HepG2 (cell line): ENCODE measurements around the gene LDLRAD3. TPM values are rescaled to one million over a fixed set of nuclear protein-coding genes. Genes with fewer than 3 reads are reported as not detected.

Experiments
- ATAC-seq: fragments of 200-7000 bp; cut with Tn5 transposase; 3 replicates; pipeline ENCODE4 v1.9.1; 2020; ENCODE audit warnings: mild to moderate bottlenecking, moderate library complexity
- BruUV-seq: library from RNA; stranded (reverse); fragments of 400-500 nt; replicated peaks from 2 replicates; lab custom pipeline; 2021; lab: Mats Ljungman, UMichigan
- CTCF ChIA-PET: fragments of 300-600 bp; formaldehyde crosslinking; extraction: SDS; loops from one replicate; lab custom pipeline; 2021; ENCODE audit warnings: low total read pairs, inconsistent platforms, low intra/inter-chr PET ratio; lab: Yijun Ruan, JAX
- POLR2A ChIA-PET: fragments of 350-600 bp; sonication (Branson Sonifier 250); formaldehyde crosslinking; loops from one replicate; lab custom pipeline; 2020; ENCODE audit warnings: antibody characterized with exemption, inconsistent platforms; lab: Yijun Ruan, JAX
- DNase-seq: peaks from one replicate; pipeline ENCODE4 v3.0.0-alpha.2; 2015; ENCODE audit warnings: low spot score
- FAIRE-seq: peaks from 3 replicates; lab custom pipeline; 2011; peaks lifted over from hg19 to GRCh38; lab: Jason Lieb, UNC
- H2AFZ ChIP-seq: one replicate; pipeline ENCODE4 v1.6.1; 2011; ENCODE audit warnings: low read length, inconsistent platforms
- H3K27ac ChIP-seq: fragments of 300-600 bp; 3 replicates; pipeline ENCODE4 v1.8.0; 2011; ENCODE audit warnings: mixed run types, mild to moderate bottlenecking, mixed read lengths, low read length, inconsistent platforms; ENCODE audit not compliant: insufficient read depth; ENCODE audit errors: extremely low read length
- H3K27me3 ChIP-seq, 2 experiments: fragments of 200-600 bp in 1 of 2; 2 replicates in 1 of 2; 3 replicates in 1 of 2; pipeline versions ENCODE4 v1.6.0 to v1.8.0; 2011; ENCODE audit warnings: low read length in 2 of 2, mild to moderate bottlenecking in 2 of 2, moderate library complexity in 2 of 2, inconsistent platforms in 1 of 2; ENCODE audit not compliant: insufficient read depth in 2 of 2, control insufficient read depth in 1 of 2
- H3K36me3 ChIP-seq, 2 experiments: fragments of 200-600 bp in 1 of 2; replicated peaks in 1 of 2; 2 replicates in 1 of 2; 3 replicates in 1 of 2; pipeline versions ENCODE4 v1.5.1 to v1.8.0; 2011; ENCODE audit warnings: low read length in 2 of 2, inconsistent platforms in 1 of 2; ENCODE audit not compliant: insufficient read depth in 2 of 2, control insufficient read depth in 1 of 2
- H3K4me1 ChIP-seq: 2 replicates; pipeline ENCODE4 v1.5.1; 2012; ENCODE audit warnings: low read length, inconsistent platforms; ENCODE audit not compliant: insufficient read depth
- H3K4me2 ChIP-seq: 2 replicates; pipeline ENCODE4 v1.6.0; 2011; ENCODE audit warnings: low read depth, low read length, inconsistent platforms
- H3K4me3 ChIP-seq, 3 experiments: fragments of 200-600 bp in 1 of 3; sonication (generic), shearing (Covaris generic) in 1 of 3; replicated peaks in 1 of 3; 2 replicates each; pipeline ENCODE4 v1.5.1; 2011 to 2016; ENCODE audit warnings: low read length in 3 of 3, inconsistent platforms in 2 of 3, low read depth in 2 of 3, mild to moderate bottlenecking in 2 of 3, control low read depth in 1 of 3, mixed read lengths in 1 of 3; ENCODE audit not compliant: insufficient read depth in 1 of 3
- H3K79me2 ChIP-seq: one replicate; pipeline ENCODE4 v1.6.1; 2011; ENCODE audit warnings: low read length, inconsistent platforms; ENCODE audit not compliant: insufficient read depth
- H3K9ac ChIP-seq: 2 replicates; pipeline ENCODE4 v1.6.0; 2011; ENCODE audit warnings: mild to moderate bottlenecking, low read depth, low read length, inconsistent platforms; ENCODE audit not compliant: insufficient read depth
- H3K9me3 ChIP-seq: 2 replicates; pipeline ENCODE4 v1.5.1; 2012; ENCODE audit warnings: mild to moderate bottlenecking, low read length
- H4K20me1 ChIP-seq: 2 replicates; pipeline ENCODE4 v1.6.0; 2011; ENCODE audit warnings: inconsistent platforms, mild to moderate bottlenecking, low read length, moderate library complexity; ENCODE audit not compliant: insufficient read depth
- ARNT2 ChIP-seq: sonication (generic); formaldehyde crosslinking; IDR thresholded peaks from 2 replicates; pipeline ENCODE4 v1.8.0; 2022; ENCODE audit warnings: mild to moderate bottlenecking, low read depth, missing genetic modification reagents, moderate library complexity
- CCAR2 ChIP-seq: fragments of 200-400 bp; formaldehyde crosslinking; optimal IDR thresholded peaks from 2 replicates; pipeline ENCODE3; 2018; ENCODE audit warnings: low read depth, mild to moderate bottlenecking, low read length, moderate library complexity
- MAFK ChIP-seq, 2 experiments: IDR thresholded peaks in 1 of 2; conservative IDR thresholded peaks in 1 of 2; 2 replicates each; pipeline ENCODE4 v1.6.1; 2011; ENCODE audit warnings: improper control_type of control experiment in 2 of 2, low read length in 2 of 2
- MED13 ChIP-seq: sonication (generic); formaldehyde crosslinking; IDR thresholded peaks from 2 replicates; pipeline ENCODE4 v1.5.0; 2020; ENCODE audit warnings: missing genetic modification reagents
- RXRB ChIP-seq: IDR thresholded peaks from 2 replicates; pipeline ENCODE4 v1.6.1; 2016; ENCODE audit warnings: borderline replicate concordance, missing genetic modification reagents, missing compliant biosample characterization
- YEATS2 ChIP-seq: sonication (generic); formaldehyde crosslinking; IDR thresholded peaks from 2 replicates; pipeline ENCODE4 v1.4.0; 2020; ENCODE audit warnings: missing genetic modification reagents, borderline replicate concordance
- ZFY ChIP-seq: sonication (generic); formaldehyde crosslinking; IDR thresholded peaks from 2 replicates; pipeline ENCODE4 v1.4.0; 2020; ENCODE audit warnings: missing genetic modification reagents
- ZNF205 ChIP-seq: IDR thresholded peaks from 2 replicates; pipeline ENCODE4 v1.6.1; 2018; ENCODE audit warnings: missing biosample characterization, missing genetic modification reagents
- ZNF274 ChIP-seq: sonication (generic); formaldehyde crosslinking; IDR thresholded peaks from 2 replicates; pipeline ENCODE4 v1.5.1; 2020; ENCODE audit warnings: mild to moderate bottlenecking, missing genetic modification reagents
- ZNF468 ChIP-seq: sonication (generic); formaldehyde crosslinking; IDR thresholded peaks from 2 replicates; pipeline ENCODE4 v1.8.0; 2022; ENCODE audit warnings: mild to moderate bottlenecking, moderate library complexity, missing genetic modification reagents
- ZNF670 ChIP-seq: sonication (generic); formaldehyde crosslinking; IDR thresholded peaks from 2 replicates; pipeline ENCODE4 v1.8.0; 2022; ENCODE audit warnings: mild to moderate bottlenecking, missing genetic modification reagents, borderline replicate concordance
- WGBS: methylation state at CpG from one replicate; pipeline ENCODE4 v1.1.6; 2017; ENCODE audit warnings: low lambda C conversion rate; 5-methylcytosine and 5-hydroxymethylcytosine counted together
- in situ Hi-C: cut with HindIII; loops from 2 replicates; pipeline ENCODE4 v1.10.0; 2017; ENCODE audit warnings: low pct_unique_long_range_greater_than_20kb; ENCODE audit not compliant: extremely low pct_ligation_motif_present
- intact Hi-C: fragments of 100-400 bp; cut with micrococcal nuclease; formaldehyde crosslinking; loops from one replicate; pipeline ENCODE4 v1.10.0; 2022; ENCODE audit not compliant: unreplicated experiment
- polyA plus RNA-seq, 8 experiments: library from polyadenylated mRNA; depleted of rRNA in 3 of 8; stranded (reverse) in 7 of 8; unstranded in 1 of 8; fragments of >200 nt; fragmentation: Illumina TruSeq in 4 of 8; extraction: Trizol in 4 of 8; gene quantifications; 2 replicates each; pipeline versions ENCODE4 v1.2.1 to v1.2.3, GENCODE V29; 2011 to 2016; ENCODE audit warnings: low read depth in 4 of 8, missing spikeins in 1 of 8, mixed read lengths in 1 of 8; ENCODE audit not compliant: insufficient read depth in 1 of 8
- total RNA-seq, 5 experiments: library from RNA; depleted of rRNA; stranded (reverse); fragments of >200 nt; fragmentation: Illumina TruSeq; extraction: Trizol; gene quantifications; 2 replicates each; pipeline ENCODE4 v1.2.3, GENCODE V29; 2016; ENCODE audit warnings: low read depth in 1 of 5
- TF ChIP-seq, protein P1 (sequence below): sonication (generic); formaldehyde crosslinking; IDR thresholded peaks from 2 replicates; pipeline ENCODE4 v1.4.0; 2020; ENCODE audit warnings: mild to moderate bottlenecking, missing genetic modification reagents
- TF ChIP-seq, protein P2 (sequence below): sonication (generic); formaldehyde crosslinking; IDR thresholded peaks from 2 replicates; pipeline ENCODE4 v1.8.0; 2022; ENCODE audit warnings: mild to moderate bottlenecking, missing genetic modification reagents; ENCODE audit not compliant: insufficient replicate concordance
- TF ChIP-seq, protein P3 (sequence below): sonication (generic); formaldehyde crosslinking; IDR thresholded peaks from 2 replicates; pipeline ENCODE4 v1.8.1; 2023; ENCODE audit warnings: mild to moderate bottlenecking, moderate library complexity, missing genetic modification reagents
- TF ChIP-seq, protein P4 (sequence below): sonication (generic); formaldehyde crosslinking; IDR thresholded peaks from 2 replicates; pipeline ENCODE4 v1.9.0; 2022; ENCODE audit warnings: low read depth, missing genetic modification reagents

Gene LDLRAD3
- total and polyA plus RNA-seq, 2 of the 13 experiments (the other 11 are each of a cell fraction or from before 2014, with no cell fraction given), result 0.50 to 0.60 TPM

DNA sequence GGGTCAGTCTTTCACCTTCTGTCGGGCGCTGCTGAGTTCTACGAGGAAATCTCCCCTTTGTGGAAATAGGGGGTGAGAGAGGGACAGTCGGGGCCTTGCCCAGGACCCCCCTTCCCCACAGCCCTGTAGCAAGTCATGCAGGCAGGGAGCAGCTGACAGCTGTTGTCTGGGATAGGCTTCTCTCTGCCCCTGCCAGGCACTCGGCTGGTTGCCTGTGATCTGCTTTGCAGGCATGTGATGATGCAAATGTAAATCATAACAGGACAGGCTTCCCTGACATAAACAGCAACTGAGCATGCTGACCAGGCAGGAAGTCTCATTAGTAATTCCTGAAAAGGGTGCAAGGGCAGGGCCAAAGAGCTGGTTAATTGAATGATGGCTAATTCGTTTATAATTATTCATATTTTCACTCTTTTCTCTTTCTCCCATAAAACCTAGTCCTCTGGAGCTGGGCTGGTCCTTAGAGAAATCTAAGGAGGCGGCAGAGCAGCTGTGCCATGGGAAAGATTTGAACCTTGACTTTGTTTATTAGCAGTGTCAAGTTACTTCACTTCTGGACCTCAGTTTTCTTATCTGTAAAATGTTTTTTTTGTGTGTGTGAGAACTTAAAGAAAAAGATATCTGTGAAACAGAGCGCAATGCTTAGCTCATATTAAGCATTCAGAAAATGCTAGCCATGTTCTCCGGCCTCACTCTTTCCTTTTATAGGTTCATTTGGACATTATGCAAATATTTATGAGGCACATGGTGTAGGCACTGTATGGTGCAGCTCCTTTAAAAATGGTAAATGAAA, 129.7 kb downstream of the LDLRAD3 start (continued):
- TF ChIP-seq YEATS2 (CRISPR knock-in tag), result no peak
- TF ChIP-seq, protein P1, sequence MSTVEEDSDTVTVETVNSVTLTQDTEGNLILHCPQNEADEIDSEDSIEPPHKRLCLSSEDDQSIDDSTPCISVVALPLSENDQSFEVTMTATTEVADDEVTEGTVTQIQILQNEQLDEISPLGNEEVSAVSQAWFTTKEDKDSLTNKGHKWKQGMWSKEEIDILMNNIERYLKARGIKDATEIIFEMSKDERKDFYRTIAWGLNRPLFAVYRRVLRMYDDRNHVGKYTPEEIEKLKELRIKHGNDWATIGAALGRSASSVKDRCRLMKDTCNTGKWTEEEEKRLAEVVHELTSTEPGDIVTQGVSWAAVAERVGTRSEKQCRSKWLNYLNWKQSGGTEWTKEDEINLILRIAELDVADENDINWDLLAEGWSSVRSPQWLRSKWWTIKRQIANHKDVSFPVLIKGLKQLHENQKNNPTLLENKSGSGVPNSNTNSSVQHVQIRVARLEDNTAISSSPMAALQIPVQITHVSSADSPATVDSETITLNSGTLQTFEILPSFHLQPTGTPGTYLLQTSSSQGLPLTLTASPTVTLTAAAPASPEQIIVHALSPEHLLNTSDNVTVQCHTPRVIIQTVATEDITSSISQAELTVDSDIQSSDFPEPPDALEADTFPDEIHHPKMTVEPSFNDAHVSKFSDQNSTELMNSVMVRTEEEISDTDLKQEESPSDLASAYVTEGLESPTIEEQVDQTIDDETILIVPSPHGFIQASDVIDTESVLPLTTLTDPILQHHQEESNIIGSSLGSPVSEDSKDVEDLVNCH (CRISPR knock-in tag), result no peak

DNA sequence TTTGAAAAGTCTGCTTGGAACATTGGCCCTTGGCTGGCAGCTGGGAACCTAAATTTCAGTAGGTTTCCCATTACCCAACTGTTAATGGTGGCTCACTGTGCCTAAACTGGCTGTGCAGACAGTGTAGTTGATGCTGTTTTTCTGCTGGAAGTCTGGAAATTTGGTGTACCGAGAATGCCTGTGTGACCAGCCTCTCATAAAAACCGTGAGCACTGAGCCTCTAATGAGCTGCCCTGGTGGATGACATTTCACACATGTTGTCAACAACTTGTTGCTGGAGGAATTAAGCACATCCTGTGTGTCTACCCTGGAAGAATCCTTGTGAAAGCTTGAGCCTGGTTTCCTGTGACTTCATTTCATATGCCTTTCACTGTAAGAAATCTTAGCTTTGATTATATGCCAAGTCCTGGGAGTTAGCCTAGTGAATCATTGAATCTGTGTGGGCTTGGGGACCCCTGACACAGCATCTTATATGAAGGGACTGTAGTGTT, 131.1 kb downstream of the LDLRAD3 start:
- no peak overlapping the region for H3K27ac ChIP-seq
- no peak for FAIRE-seq
- in situ Hi-C loops (no loop called here), intact Hi-C loops (no loop called here)
- DNase-seq, result no peak
- H2AFZ ChIP-seq, result no peak overlapping the region
- no peaks in the 10 kb centered on the region for H3K9me3 ChIP-seq
- no peak overlapping the region for H3K4me2 ChIP-seq
- H3K36me3 ChIP-seq, result no peaks in the 10 kb centered on the region
- H4K20me1 ChIP-seq, result no peaks in the 10 kb centered on the region
- no peaks in the 10 kb centered on the region for H3K4me1 ChIP-seq
- H3K79me2 ChIP-seq, result no peaks in the 10 kb centered on the region
- ChIA-PET CTCF (no interaction called here), POLR2A (no interaction called here)
- H3K4me3 ChIP-seq, result no peak overlapping the region
- H3K9ac ChIP-seq, result no peak overlapping the region
- no TSS peak for BruUV-seq
- H3K27me3 ChIP-seq, result peaks cover 0 to 7% of the 10 kb centered on the region in 2 experiments; a peak in 2 of 5 replicates
- WGBS, result no CpG with 5 or more reads among the region's 2 CpGs
- no peak for ATAC-seq
- TF ChIP-seq, protein P2, sequence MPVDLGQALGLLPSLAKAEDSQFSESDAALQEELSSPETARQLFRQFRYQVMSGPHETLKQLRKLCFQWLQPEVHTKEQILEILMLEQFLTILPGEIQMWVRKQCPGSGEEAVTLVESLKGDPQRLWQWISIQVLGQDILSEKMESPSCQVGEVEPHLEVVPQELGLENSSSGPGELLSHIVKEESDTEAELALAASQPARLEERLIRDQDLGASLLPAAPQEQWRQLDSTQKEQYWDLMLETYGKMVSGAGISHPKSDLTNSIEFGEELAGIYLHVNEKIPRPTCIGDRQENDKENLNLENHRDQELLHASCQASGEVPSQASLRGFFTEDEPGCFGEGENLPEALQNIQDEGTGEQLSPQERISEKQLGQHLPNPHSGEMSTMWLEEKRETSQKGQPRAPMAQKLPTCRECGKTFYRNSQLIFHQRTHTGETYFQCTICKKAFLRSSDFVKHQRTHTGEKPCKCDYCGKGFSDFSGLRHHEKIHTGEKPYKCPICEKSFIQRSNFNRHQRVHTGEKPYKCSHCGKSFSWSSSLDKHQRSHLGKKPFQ, result no peak
- TF ChIP-seq CCAR2 (no peak), ZNF205 (CRISPR knock-in tag) (no peak), ZNF274 (CRISPR knock-in tag) (no peak), ZNF468 (CRISPR knock-in tag) (no peak), MAFK (conservative IDR thresholded peaks at IDR 0.05 in 1 of 2, IDR thresholded peaks at IDR 0.05 in 1 of 2; ENCODE audit: low read length in 2 of 2) (no peak), RXRB (no peak), ZFY (CRISPR knock-in tag) (no peak), ZNF670 (no peak), ARNT2 (CRISPR knock-in tag) (no peak), MED13 (CRISPR knock-in tag) (no peak)
- TF ChIP-seq, protein P3, sequence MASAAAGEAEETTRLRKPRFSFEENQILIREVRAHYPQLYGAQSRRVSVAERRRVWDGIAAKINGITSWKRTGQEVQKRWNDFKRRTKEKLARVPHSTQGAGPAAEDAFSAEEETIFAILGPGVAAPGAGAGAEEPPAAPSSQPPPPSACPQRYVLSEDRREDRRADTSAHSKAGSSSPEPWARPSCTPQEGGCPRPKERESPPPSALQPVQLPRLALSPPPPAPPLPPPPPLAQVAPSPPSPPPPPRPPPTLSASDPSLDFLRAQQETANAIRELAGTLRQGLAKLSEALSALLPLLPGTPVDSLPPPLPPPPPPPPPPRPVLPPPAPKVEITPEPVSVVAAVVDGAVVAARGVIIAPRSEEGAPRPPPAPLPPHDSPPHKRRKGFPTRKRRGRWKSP, result no peak
- TF ChIP-seq, protein P4, sequence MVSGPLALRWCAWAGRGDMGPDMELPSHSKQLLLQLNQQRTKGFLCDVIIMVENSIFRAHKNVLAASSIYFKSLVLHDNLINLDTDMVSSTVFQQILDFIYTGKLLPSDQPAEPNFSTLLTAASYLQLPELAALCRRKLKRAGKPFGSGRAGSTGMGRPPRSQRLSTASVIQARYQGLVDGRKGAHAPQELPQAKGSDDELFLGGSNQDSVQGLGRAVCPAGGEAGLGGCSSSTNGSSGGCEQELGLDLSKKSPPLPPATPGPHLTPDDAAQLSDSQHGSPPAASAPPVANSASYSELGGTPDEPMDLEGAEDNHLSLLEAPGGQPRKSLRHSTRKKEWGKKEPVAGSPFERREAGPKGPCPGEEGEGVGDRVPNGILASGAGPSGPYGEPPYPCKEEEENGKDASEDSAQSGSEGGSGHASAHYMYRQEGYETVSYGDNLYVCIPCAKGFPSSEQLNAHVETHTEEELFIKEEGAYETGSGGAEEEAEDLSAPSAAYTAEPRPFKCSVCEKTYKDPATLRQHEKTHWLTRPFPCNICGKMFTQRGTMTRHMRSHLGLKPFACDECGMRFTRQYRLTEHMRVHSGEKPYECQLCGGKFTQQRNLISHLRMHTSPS (CRISPR knock-in tag), result no peak
